HG02588 (cell line): ENCODE results near the gene ZBTB38.
A peak's percentile ranks its signal among the peaks of the same experiment; 100 is the strongest.

Source experiments
- ATAC-seq: cut with Tn5 transposase; IDR thresholded peaks from one replicate; pipeline ENCODE4 v1.9.1; 2021; ENCODE audit warnings: mild to moderate bottlenecking, moderate library complexity; ENCODE audit not compliant: unreplicated experiment

The ZBTB38 gene

GRCh38 chr3:141401573-141402475 is 33.5 kb downstream of the ZBTB38 start:
- ATAC-seq: peak; percentile 56

- ATAC-seq: peak; percentile 42
These were observed 34.3 kb downstream of the ZBTB38 start for GRCh38 chr3:141402476-141403171.

GRCh38 chr3:141403576-141403975 is 35.3 kb downstream of the ZBTB38 start:
- no peak for ATAC-seq

GRCh38 chr3:141405025-141405424 is 36.7 kb downstream of the ZBTB38 start:
- ATAC-seq: no peak

GRCh38 chr3:141405591-141405990 is 37.3 kb downstream of the ZBTB38 start:
- ATAC-seq: no peak

GRCh38 chr3:141406265-141406664 is 38.0 kb downstream of the ZBTB38 start:
- no peak for ATAC-seq

- no peak for ATAC-seq
These were observed 38.7 kb downstream of the ZBTB38 start for GRCh38 chr3:141407047-141407446.

GRCh38 chr3:141407825-141408224 is 39.5 kb downstream of the ZBTB38 start:
- no peak for ATAC-seq

GRCh38 chr3:141408596-141408995 is 40.3 kb downstream of the ZBTB38 start:
- ATAC-seq: no peak

GRCh38 chr3:141409940-141410241 is 41.6 kb downstream of the ZBTB38 start:
- no peak for ATAC-seq

GRCh38 chr3:141410408-141410807 is 42.1 kb downstream of the ZBTB38 start:
- no peak for ATAC-seq

- ATAC-seq: peak; percentile 8
These were observed 42.5 kb downstream of the ZBTB38 start for GRCh38 chr3:141410846-141411245.

GRCh38 chr3:141411251-141411771 is 43.0 kb downstream of the ZBTB38 start:
- ATAC-seq: peak; percentile 44

GRCh38 chr3:141412087-141412935 is 44.0 kb downstream of the ZBTB38 start:
- ATAC-seq: no peak

GRCh38 chr3:141412936-141413354 is 44.6 kb downstream of the ZBTB38 start:
- ATAC-seq: no peak

GRCh38 chr3:141413391-141413790 is 45.1 kb downstream of the ZBTB38 start:
- ATAC-seq: no peak

- no peak for ATAC-seq
These were observed 45.7 kb downstream of the ZBTB38 start for GRCh38 chr3:141413801-141414689.

- no peak for ATAC-seq
These were observed 46.6 kb downstream of the ZBTB38 start for GRCh38 chr3:141414800-141415462.

- no peak for ATAC-seq
These were observed 47.6 kb downstream of the ZBTB38 start for GRCh38 chr3:141415953-141416352.
